Activated naive CD4-positive, alpha-beta T cell treated with anti-CD3 and anti-CD28 coated beads, Interleukin-2, amount 50 U/mL, for 24 hours (primary cell): ENCODE measurements around the gene TRIM66.
A peak's percentile ranks its signal among the peaks of the same experiment; 100 is the strongest.

Source experiments
- H3K27ac Mint-ChIP-seq: one replicate; pipeline ENCODE4 v1.8.0; 2021; ENCODE audit warnings: mild to moderate bottlenecking, mixed read lengths
- H3K27me3 Mint-ChIP-seq: one replicate; pipeline ENCODE4 v1.8.0; 2021; ENCODE audit warnings: mixed read lengths
- H3K36me3 Mint-ChIP-seq: one replicate; pipeline ENCODE4 v1.8.0; 2021; ENCODE audit warnings: mixed read lengths
- H3K4me1 Mint-ChIP-seq: one replicate; pipeline ENCODE4 v1.8.0; 2021; ENCODE audit warnings: mixed read lengths
- H3K4me3 Mint-ChIP-seq: one replicate; pipeline ENCODE4 v1.8.0; 2021; ENCODE audit warnings: mild to moderate bottlenecking, mixed read lengths
- H3K9me3 Mint-ChIP-seq: one replicate; pipeline ENCODE4 v1.8.0; 2021; ENCODE audit warnings: mixed read lengths

TRIM66 gene

GRCh38 chr11:8701891-8702597 lies 19.6 kb upstream of the TRIM66 start:
- Mint-ChIP-seq H3K4me1 (no peaks in the 10 kb centered on the region), H3K4me3 (no peak overlapping the region), H3K9me3 (no peaks in the 10 kb centered on the region), H3K27me3 (no peaks in the 10 kb centered on the region), H3K27ac (no peak overlapping the region), H3K36me3 (no peaks in the 10 kb centered on the region)

- no peak overlapping the region for H3K4me3 Mint-ChIP-seq
- no peak overlapping the region for H3K27ac Mint-ChIP-seq
- H3K4me1 Mint-ChIP-seq, result no peaks in the 10 kb centered on the region
- H3K9me3 Mint-ChIP-seq, result no peaks in the 10 kb centered on the region
- no peaks in the 10 kb centered on the region for H3K27me3 Mint-ChIP-seq
- H3K36me3 Mint-ChIP-seq, result peaks cover 3% of the 10 kb centered on the region
Observed at GRCh38 chr11:8699903-8700302, 17.4 kb upstream of the TRIM66 start.

GRCh38 chr11:8698917-8699441 lies 16.5 kb upstream of the TRIM66 start:
- peaks cover 5% of the 10 kb centered on the region for H3K36me3 Mint-ChIP-seq
- H3K27me3 Mint-ChIP-seq, result no peaks in the 10 kb centered on the region
- no peaks in the 10 kb centered on the region for H3K9me3 Mint-ChIP-seq
- no peak overlapping the region for H3K4me3 Mint-ChIP-seq
- no peaks in the 10 kb centered on the region for H3K4me1 Mint-ChIP-seq
- H3K27ac Mint-ChIP-seq, result no peak overlapping the region

GRCh38 chr11:8698379-8698851 lies 15.9 kb upstream of the TRIM66 start:
- Mint-ChIP-seq H3K36me3 (peaks cover 5% of the 10 kb centered on the region), H3K27me3 (no peaks in the 10 kb centered on the region), H3K4me1 (no peaks in the 10 kb centered on the region), H3K27ac (peak overlapping the region; percentile 6), H3K4me3 (no peak overlapping the region), H3K9me3 (no peaks in the 10 kb centered on the region)

GRCh38 chr11:8697054-8697453 lies 14.6 kb upstream of the TRIM66 start:
- Mint-ChIP-seq H3K27me3 (no peaks in the 10 kb centered on the region), H3K4me3 (no peak overlapping the region), H3K9me3 (no peaks in the 10 kb centered on the region), H3K27ac (no peak overlapping the region), H3K4me1 (no peaks in the 10 kb centered on the region), H3K36me3 (peaks cover 5% of the 10 kb centered on the region)

GRCh38 chr11:8694137-8694536 lies 11.7 kb upstream of the TRIM66 start:
- Mint-ChIP-seq H3K9me3 (no peaks in the 10 kb centered on the region), H3K27ac (no peak overlapping the region), H3K4me1 (peaks cover 11% of the 10 kb centered on the region), H3K4me3 (no peak overlapping the region), H3K36me3 (peaks cover 9% of the 10 kb centered on the region), H3K27me3 (no peaks in the 10 kb centered on the region)

GRCh38 chr11:8693555-8693954 lies 11.1 kb upstream of the TRIM66 start:
- Mint-ChIP-seq H3K4me1 (peaks cover 15% of the 10 kb centered on the region), H3K36me3 (peaks cover 9% of the 10 kb centered on the region), H3K4me3 (no peak overlapping the region), H3K27me3 (no peaks in the 10 kb centered on the region), H3K9me3 (no peaks in the 10 kb centered on the region), H3K27ac (no peak overlapping the region)

- H3K9me3 Mint-ChIP-seq, result no peaks in the 10 kb centered on the region
- H3K4me1 Mint-ChIP-seq, result peaks cover 20% of the 10 kb centered on the region
- no peak overlapping the region for H3K4me3 Mint-ChIP-seq
- H3K27ac Mint-ChIP-seq, result no peak overlapping the region
- peaks cover 9% of the 10 kb centered on the region for H3K36me3 Mint-ChIP-seq
- no peaks in the 10 kb centered on the region for H3K27me3 Mint-ChIP-seq
Observed at GRCh38 chr11:8693010-8693551, 10.6 kb upstream of the TRIM66 start.

GRCh38 chr11:8692417-8692816 lies 10.0 kb upstream of the TRIM66 start:
- Mint-ChIP-seq H3K4me1 (peaks cover 25% of the 10 kb centered on the region), H3K9me3 (no peaks in the 10 kb centered on the region), H3K36me3 (peaks cover 12% of the 10 kb centered on the region), H3K27ac (peak overlapping the region; percentile 5), H3K27me3 (no peaks in the 10 kb centered on the region), H3K4me3 (no peak overlapping the region)

GRCh38 chr11:8691601-8692000 lies 9.1 kb upstream of the TRIM66 start:
- peak overlapping the region; percentile 7 for H3K27ac Mint-ChIP-seq
- no peaks in the 10 kb centered on the region for H3K9me3 Mint-ChIP-seq
- peaks cover 27% of the 10 kb centered on the region for H3K4me1 Mint-ChIP-seq
- no peaks in the 10 kb centered on the region for H3K27me3 Mint-ChIP-seq
- H3K4me3 Mint-ChIP-seq, result no peak overlapping the region
- H3K36me3 Mint-ChIP-seq, result peaks cover 12% of the 10 kb centered on the region

- no peaks in the 10 kb centered on the region for H3K9me3 Mint-ChIP-seq
- no peak overlapping the region for H3K27ac Mint-ChIP-seq
- no peaks in the 10 kb centered on the region for H3K27me3 Mint-ChIP-seq
- H3K36me3 Mint-ChIP-seq, result peaks cover 15% of the 10 kb centered on the region
- H3K4me1 Mint-ChIP-seq, result peaks cover 31% of the 10 kb centered on the region
- H3K4me3 Mint-ChIP-seq, result peak overlapping the region; percentile 93
Observed at GRCh38 chr11:8690374-8691342, 8.2 kb upstream of the TRIM66 start.

- peaks cover 39% of the 10 kb centered on the region for H3K4me1 Mint-ChIP-seq
- H3K9me3 Mint-ChIP-seq, result no peaks in the 10 kb centered on the region
- no peaks in the 10 kb centered on the region for H3K27me3 Mint-ChIP-seq
- peak overlapping the region; percentile 97 for H3K27ac Mint-ChIP-seq
- H3K36me3 Mint-ChIP-seq, result peaks cover 21% of the 10 kb centered on the region
- peak overlapping the region; percentile 93 for H3K4me3 Mint-ChIP-seq
Observed at GRCh38 chr11:8689726-8690255, 7.3 kb upstream of the TRIM66 start.

- peak overlapping the region; percentile 93 for H3K4me3 Mint-ChIP-seq
- no peaks in the 10 kb centered on the region for H3K9me3 Mint-ChIP-seq
- H3K27ac Mint-ChIP-seq, result peak overlapping the region; percentile 97
- peaks cover 46% of the 10 kb centered on the region for H3K4me1 Mint-ChIP-seq
- no peaks in the 10 kb centered on the region for H3K27me3 Mint-ChIP-seq
- peaks cover 30% of the 10 kb centered on the region for H3K36me3 Mint-ChIP-seq
Observed at GRCh38 chr11:8688414-8689362, 6.2 kb upstream of the TRIM66 start.

GRCh38 chr11:8686325-8686724 lies 3.9 kb upstream of the TRIM66 start:
- Mint-ChIP-seq H3K27me3 (no peaks in the 10 kb centered on the region), H3K27ac (peak overlapping the region; percentile 65), H3K4me3 (peak overlapping the region; percentile 64), H3K36me3 (peaks cover 39% of the 10 kb centered on the region), H3K4me1 (peaks cover 51% of the 10 kb centered on the region), H3K9me3 (no peaks in the 10 kb centered on the region)
